Measurements from ENCODE around the gene CMSS1.

DNA sequence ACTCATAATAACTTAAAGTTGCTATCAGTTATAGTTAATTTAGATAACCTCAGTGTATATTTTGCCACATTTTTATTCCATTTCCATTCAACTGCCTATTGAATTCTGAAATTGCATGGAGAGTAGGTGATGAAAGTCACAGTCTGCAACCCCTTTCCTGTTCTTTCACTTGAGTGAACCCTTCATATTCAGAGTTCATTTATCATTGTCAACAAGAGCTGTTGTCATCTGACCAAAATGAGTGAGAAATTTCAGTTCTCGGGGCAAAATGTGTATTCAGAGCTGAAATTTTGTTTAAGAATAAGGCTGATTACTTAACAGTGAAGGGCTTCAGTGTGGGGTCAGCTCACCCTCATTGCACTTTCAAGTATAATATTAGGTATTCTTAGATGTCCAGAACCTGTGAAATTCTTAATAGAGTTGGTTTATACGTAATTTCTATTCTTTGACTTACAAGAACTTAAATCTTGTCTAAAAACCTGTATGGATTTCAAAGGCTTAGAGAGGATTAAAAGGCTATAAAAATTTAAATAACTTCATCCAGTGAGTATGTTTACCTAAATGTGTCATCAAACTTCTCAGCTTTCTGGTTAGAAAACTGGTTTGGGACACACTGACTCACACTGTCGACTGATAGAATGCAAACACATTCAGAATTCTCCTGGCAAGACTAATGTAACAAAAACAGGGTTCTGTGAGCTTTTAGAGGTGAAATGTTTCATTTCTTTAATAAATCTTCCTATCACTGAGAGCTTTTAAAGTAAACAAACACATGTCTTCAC is 92.2 kb downstream of the CMSS1 start:
- TF ChIP-seq, protein P1, sequence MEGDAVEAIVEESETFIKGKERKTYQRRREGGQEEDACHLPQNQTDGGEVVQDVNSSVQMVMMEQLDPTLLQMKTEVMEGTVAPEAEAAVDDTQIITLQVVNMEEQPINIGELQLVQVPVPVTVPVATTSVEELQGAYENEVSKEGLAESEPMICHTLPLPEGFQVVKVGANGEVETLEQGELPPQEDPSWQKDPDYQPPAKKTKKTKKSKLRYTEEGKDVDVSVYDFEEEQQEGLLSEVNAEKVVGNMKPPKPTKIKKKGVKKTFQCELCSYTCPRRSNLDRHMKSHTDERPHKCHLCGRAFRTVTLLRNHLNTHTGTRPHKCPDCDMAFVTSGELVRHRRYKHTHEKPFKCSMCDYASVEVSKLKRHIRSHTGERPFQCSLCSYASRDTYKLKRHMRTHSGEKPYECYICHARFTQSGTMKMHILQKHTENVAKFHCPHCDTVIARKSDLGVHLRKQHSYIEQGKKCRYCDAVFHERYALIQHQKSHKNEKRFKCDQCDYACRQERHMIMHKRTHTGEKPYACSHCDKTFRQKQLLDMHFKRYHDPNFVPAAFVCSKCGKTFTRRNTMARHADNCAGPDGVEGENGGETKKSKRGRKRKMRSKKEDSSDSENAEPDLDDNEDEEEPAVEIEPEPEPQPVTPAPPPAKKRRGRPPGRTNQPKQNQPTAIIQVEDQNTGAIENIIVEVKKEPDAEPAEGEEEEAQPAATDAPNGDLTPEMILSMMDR (IDR thresholded peaks at IDR 0.05) = no peak
- no peak for TF ChIP-seq POLR2A (IDR thresholded peaks at IDR 0.05)

All from Peyer's patch (tissue), 4 donors.